Right lung (tissue), 10 donors: ENCODE data around the gene AQP3. TPM values are rescaled to one million over a fixed set of nuclear protein-coding genes. Genes with fewer than 3 reads are reported as not detected.
"Not testable (repeated sequence)": the region's sequence is repeated elsewhere in the genome, so short reads cannot be mapped to it uniquely, and the experiment has no call there.

ENCODE experiments used
- DNase-seq, 2 donors: peaks; one replicate each; pipeline ENCODE4 v3.0.0-alpha.2; 2013
- long read RNA-seq, 8 donors: transcript quantifications; one replicate each; lab custom pipeline, GENCODE V29; 2026
- polyA plus RNA-seq, 5 donors: library from polyadenylated mRNA; unstranded; fragments of 120-200 nt; gene quantifications; one replicate each; pipeline versions ENCODE4 v1.2.1 to v1.2.3, GENCODE V29; 2013; ENCODE audit warnings: inconsistent platforms in 1 of 5, low replicate concordance in 1 of 5; ENCODE audit not compliant: insufficient read length in 5 of 5, insufficient read depth in 1 of 5

AQP3 gene
- polyA plus RNA-seq, result 10 to 100 TPM in 4 of 5 donors, 1 to 10 TPM in 1; 9.7 to 33.8 (median 23.8) TPM
- long read RNA-seq, donor 1, transcript AQP3-201 (6 exons, 1,871 nt), result major isoform, 30 of 32 reads
- long read RNA-seq, donor 1, partial matches to known transcripts, result 0 of 32 reads
- long read RNA-seq, donor 1, other reads (novel, unspliced or antisense), result 0 of 32 reads
- long read RNA-seq, donor 2, partial matches to known transcripts, result 0 of 4 reads
- long read RNA-seq, donor 2, other reads (novel, unspliced or antisense), result 0 of 4 reads
- long read RNA-seq, donor 3, transcript AQP3-201 (6 exons, 1,871 nt), result major isoform, 35 of 35 reads
- long read RNA-seq, donor 3, partial matches to known transcripts, result 0 of 35 reads
- long read RNA-seq, donor 3, other reads (novel, unspliced or antisense), result 0 of 35 reads
- long read RNA-seq, donor 4, transcript AQP3-201 (6 exons, 1,871 nt), result major isoform, 9 of 9 reads
- long read RNA-seq, donor 4, partial matches to known transcripts, result 0 of 9 reads
- long read RNA-seq, donor 4, other reads (novel, unspliced or antisense), result 0 of 9 reads
- long read RNA-seq, donor 5, transcript AQP3-201 (6 exons, 1,871 nt), result major isoform, 6 of 6 reads
- long read RNA-seq, donor 5, partial matches to known transcripts, result 0 of 6 reads
- long read RNA-seq, donor 5, other reads (novel, unspliced or antisense), result 0 of 6 reads
- long read RNA-seq, donor 6, transcript AQP3-201 (6 exons, 1,871 nt), result major isoform, 42 of 43 reads
- long read RNA-seq, donor 6, partial matches to known transcripts, result 0 of 43 reads
- long read RNA-seq, donor 6, other reads (novel, unspliced or antisense), result 0 of 43 reads
- long read RNA-seq, donor 7, partial matches to known transcripts, result 0 of 4 reads
- long read RNA-seq, donor 7, other reads (novel, unspliced or antisense), result 0 of 4 reads
- long read RNA-seq, donor 8, partial matches to known transcripts, result 0 of 3 reads
- long read RNA-seq, donor 8, other reads (novel, unspliced or antisense), result 0 of 3 reads

- peak; percentile 52 to 57 for DNase-seq
Measured at GRCh38 chr9:33446946-33447798, at the start of gene AQP3. Gene AQP3 (minus strand): TSS chr9:33447593. CDS start chr9:33447530, 63 bp downstream.

- DNase-seq, result not testable (repeated sequence)
Measured at GRCh38 chr9:33493819-33494218, 46.4 kb upstream of the AQP3 start.

- DNase-seq, result no peak
Measured at GRCh38 chr9:33489066-33489465, 41.7 kb upstream of the AQP3 start.

- not testable (repeated sequence) for DNase-seq
Measured at GRCh38 chr9:33485312-33485711, 37.9 kb upstream of the AQP3 start.

GRCh38 chr9:33480976-33481375 lies 33.6 kb upstream of the AQP3 start:
- DNase-seq, result no peak

GRCh38 chr9:33480106-33480505 lies 32.7 kb upstream of the AQP3 start:
- no peak for DNase-seq

- DNase-seq, result no peak
Measured at GRCh38 chr9:33476503-33476902, 29.1 kb upstream of the AQP3 start.

- DNase-seq, result no peak
Measured at GRCh38 chr9:33475357-33475756, 28.0 kb upstream of the AQP3 start.

- peak; percentile 97 to 99 for DNase-seq
Measured at GRCh38 chr9:33473643-33474352, 26.4 kb upstream of the AQP3 start, which contains the start of gene NOL6. Gene NOL6 (minus strand): TSS chr9:33473924. CDS start chr9:33473842, 82 bp downstream.

- no peak for DNase-seq
Measured at GRCh38 chr9:33472881-33473615, 25.7 kb upstream of the AQP3 start.

- no peak for DNase-seq
Measured at GRCh38 chr9:33472171-33472880, 24.9 kb upstream of the AQP3 start.

GRCh38 chr9:33471361-33471760 lies 24.0 kb upstream of the AQP3 start:
- DNase-seq, result no peak

- no peak for DNase-seq
Measured at GRCh38 chr9:33469891-33470290, 22.5 kb upstream of the AQP3 start.

GRCh38 chr9:33468797-33469621 lies 21.6 kb upstream of the AQP3 start:
- no peak for DNase-seq

- no peak for DNase-seq
Measured at GRCh38 chr9:33468215-33468730, 20.9 kb upstream of the AQP3 start.

- DNase-seq, result no peak
Measured at GRCh38 chr9:33467526-33467925, 20.1 kb upstream of the AQP3 start.

GRCh38 chr9:33466565-33467495 lies 19.4 kb upstream of the AQP3 start:
- no peak for DNase-seq
